ENCODE results near the gene HDAC10.

Gene HDAC10

GRCh38 chr22:50278461-50278860 lies 27.4 kb upstream of the HDAC10 start:
- Histone ChIP-seq H3K18ac (ENCODE audit: low read length) (no peak overlapping the region), H3K79me1 (ENCODE audit: low read depth, low read length) (peaks cover 6% of the 10 kb centered on the region), H2BK12ac (ENCODE audit: low read length) (peak overlapping the region; percentile 22), H2BK5ac (ENCODE audit: low read length) (no peak overlapping the region), H3K9me3 (replicated peaks in 1 of 2; ENCODE audit: control insufficient read depth in 2 of 2, insufficient read depth in 1 of 2, low read depth in 1 of 2, low read length in 2 of 2) (peaks cover 3 to 7% of the 10 kb centered on the region in 2 donors), H4K91ac (ENCODE audit: low read depth, low read length, poor library complexity) (no peak overlapping the region), H2BK120ac (ENCODE audit: low read depth, low read length) (no peak overlapping the region), H2BK15ac (ENCODE audit: low read length) (no peak overlapping the region), H2AK5ac (ENCODE audit: low read depth, low read length) (no peak overlapping the region), H3K36me3 (replicated peaks in 1 of 2; ENCODE audit: control insufficient read depth in 2 of 2, insufficient read depth in 2 of 2, low read length in 2 of 2) (peaks cover 67 to 95% of the 10 kb centered on the region in 2 donors), H3K27me3 (ENCODE audit: control insufficient read depth in 3 of 3, insufficient read depth in 3 of 3, low read depth in 1 of 3, low read length in 3 of 3) (no peaks in the 10 kb centered on the region), H4K8ac (ENCODE audit: low read depth, low read length) (no peak overlapping the region), H2AFZ (ENCODE audit: low read length) (no peak overlapping the region), H3K9ac (ENCODE audit: low read depth, low read length, poor library complexity) (peak overlapping the region; percentile 70), H3K4me2 (ENCODE audit: insufficient read depth, low read length, poor library complexity, severe bottlenecking) (no peak overlapping the region), H3K23ac (ENCODE audit: low read depth, low read length, poor library complexity) (peak overlapping the region; percentile 43), H3K4me3 (ENCODE audit: low read length in 2 of 2) (no peak overlapping the region), H3K4me1 (ENCODE audit: control insufficient read depth in 2 of 2, insufficient read depth in 1 of 2, low read depth in 1 of 2, low read length in 2 of 2) (peaks cover 2 to 7% of the 10 kb centered on the region in 2 donors), H3K4ac (ENCODE audit: low read length) (no peak overlapping the region), H3K27ac (replicated peaks; ENCODE audit: low read length) (no peak overlapping the region), H3K14ac (ENCODE audit: low read length) (no peak overlapping the region)
- no CpG with 5 or more reads among the region's 21 CpGs for WGBS, 2 donors (ENCODE audit: extremely low coverage in 2 of 2, insufficient read length in 2 of 2, insufficient replicate concordance in 1 of 2)
- DNase-seq (ENCODE audit: low spot score), result no peak

- Histone ChIP-seq H2BK5ac (ENCODE audit: low read length) (peak overlapping the region; percentile 39), H4K91ac (ENCODE audit: low read depth, low read length, poor library complexity) (no peak overlapping the region), H3K79me1 (ENCODE audit: low read depth, low read length) (peaks cover 5% of the 10 kb centered on the region), H3K27ac (replicated peaks; ENCODE audit: low read length) (no peak overlapping the region), H3K4me1 (ENCODE audit: control insufficient read depth in 2 of 2, insufficient read depth in 1 of 2, low read depth in 1 of 2, low read length in 2 of 2) (peaks cover 6 to 10% of the 10 kb centered on the region in 2 donors), H3K9me3 (replicated peaks in 1 of 2; ENCODE audit: control insufficient read depth in 2 of 2, insufficient read depth in 1 of 2, low read depth in 1 of 2, low read length in 2 of 2) (peaks cover 5 to 7% of the 10 kb centered on the region in 2 donors), H2BK12ac (ENCODE audit: low read length) (no peak overlapping the region), H3K23ac (ENCODE audit: low read depth, low read length, poor library complexity) (peak overlapping the region; percentile 65), H2BK15ac (ENCODE audit: low read length) (no peak overlapping the region), H3K9ac (ENCODE audit: low read depth, low read length, poor library complexity) (no peak overlapping the region), H3K14ac (ENCODE audit: low read length) (no peak overlapping the region), H2AFZ (ENCODE audit: low read length) (no peak overlapping the region), H2AK5ac (ENCODE audit: low read depth, low read length) (no peak overlapping the region), H4K8ac (ENCODE audit: low read depth, low read length) (no peak overlapping the region), H3K18ac (ENCODE audit: low read length) (no peak overlapping the region), H3K27me3 (ENCODE audit: control insufficient read depth in 3 of 3, insufficient read depth in 3 of 3, low read depth in 1 of 3, low read length in 3 of 3) (no peaks in the 10 kb centered on the region), H3K4me3 (ENCODE audit: low read length in 2 of 2) (no peak overlapping the region), H3K36me3 (replicated peaks in 1 of 2; ENCODE audit: control insufficient read depth in 2 of 2, insufficient read depth in 2 of 2, low read length in 2 of 2) (peaks cover 62 to 88% of the 10 kb centered on the region in 2 donors), H3K4me2 (ENCODE audit: insufficient read depth, low read length, poor library complexity, severe bottlenecking) (no peak overlapping the region), H2BK120ac (ENCODE audit: low read depth, low read length) (no peak overlapping the region), H3K4ac (ENCODE audit: low read length) (no peak overlapping the region)
- no peak for DNase-seq (ENCODE audit: low spot score)
- WGBS, 2 donors (ENCODE audit: extremely low coverage in 2 of 2, insufficient read length in 2 of 2, insufficient replicate concordance in 1 of 2), result no CpG with 5 or more reads among the region's 25 CpGs
Measured at GRCh38 chr22:50277761-50278160, 26.7 kb upstream of the HDAC10 start.

- H3K4me2 ChIP-seq (ENCODE audit: insufficient read depth, low read length, poor library complexity, severe bottlenecking), result no peak overlapping the region
- H3K9ac ChIP-seq (ENCODE audit: low read depth, low read length, poor library complexity), result peak overlapping the region; percentile 44
- H3K18ac ChIP-seq (ENCODE audit: low read length), result no peak overlapping the region
- no peak overlapping the region for H2BK15ac ChIP-seq (ENCODE audit: low read length)
- H2BK120ac ChIP-seq (ENCODE audit: low read depth, low read length), result no peak overlapping the region
- peak overlapping the region; percentile 82 for H2BK5ac ChIP-seq (ENCODE audit: low read length)
- no CpG with 5 or more reads among the region's 25 CpGs for WGBS, 2 donors (ENCODE audit: extremely low coverage in 2 of 2, insufficient read length in 2 of 2, insufficient replicate concordance in 1 of 2)
- no peak for DNase-seq (ENCODE audit: low spot score)
- H3K27me3 ChIP-seq (ENCODE audit: control insufficient read depth in 3 of 3, insufficient read depth in 3 of 3, low read depth in 1 of 3, low read length in 3 of 3), result no peaks in the 10 kb centered on the region
- peak overlapping the region; percentile 80 for H3K23ac ChIP-seq (ENCODE audit: low read depth, low read length, poor library complexity)
- H3K9me3 ChIP-seq (replicated peaks in 1 of 2; ENCODE audit: control insufficient read depth in 2 of 2, insufficient read depth in 1 of 2, low read depth in 1 of 2, low read length in 2 of 2), result peaks cover 5 to 7% of the 10 kb centered on the region in 2 donors
- no peak overlapping the region for H3K14ac ChIP-seq (ENCODE audit: low read length)
- H3K27ac ChIP-seq (replicated peaks; ENCODE audit: low read length), result no peak overlapping the region
- peaks cover 16 to 22% of the 10 kb centered on the region in 2 donors for H3K4me1 ChIP-seq (ENCODE audit: control insufficient read depth in 2 of 2, insufficient read depth in 1 of 2, low read depth in 1 of 2, low read length in 2 of 2)
- peaks cover 52 to 72% of the 10 kb centered on the region in 2 donors for H3K36me3 ChIP-seq (replicated peaks in 1 of 2; ENCODE audit: control insufficient read depth in 2 of 2, insufficient read depth in 2 of 2, low read length in 2 of 2)
- peak overlapping the region; percentile 84 for H3K4ac ChIP-seq (ENCODE audit: low read length)
- peaks cover 5% of the 10 kb centered on the region for H3K79me1 ChIP-seq (ENCODE audit: low read depth, low read length)
- no peak overlapping the region for H4K91ac ChIP-seq (ENCODE audit: low read depth, low read length, poor library complexity)
- H2AFZ ChIP-seq (ENCODE audit: low read length), result no peak overlapping the region
- no peak overlapping the region for H4K8ac ChIP-seq (ENCODE audit: low read depth, low read length)
- peak overlapping the region; percentile 56 for H2AK5ac ChIP-seq (ENCODE audit: low read depth, low read length)
- H2BK12ac ChIP-seq (ENCODE audit: low read length), result no peak overlapping the region
- no peak overlapping the region for H3K4me3 ChIP-seq (ENCODE audit: low read length in 2 of 2)
Measured at GRCh38 chr22:50276143-50276542, 25.1 kb upstream of the HDAC10 start.

- peak overlapping the region; percentile 75 for H2AK5ac ChIP-seq (ENCODE audit: low read depth, low read length)
- no peak for DNase-seq (ENCODE audit: low spot score)
- no peak overlapping the region for H3K4me3 ChIP-seq (ENCODE audit: low read length in 2 of 2)
- no peak overlapping the region for H2BK12ac ChIP-seq (ENCODE audit: low read length)
- H3K18ac ChIP-seq (ENCODE audit: low read length), result peak overlapping the region; percentile 27
- peaks cover 20 to 29% of the 10 kb centered on the region in 2 donors for H3K4me1 ChIP-seq (ENCODE audit: control insufficient read depth in 2 of 2, insufficient read depth in 1 of 2, low read depth in 1 of 2, low read length in 2 of 2)
- H3K9ac ChIP-seq (ENCODE audit: low read depth, low read length, poor library complexity), result peak overlapping the region; percentile 44
- H2BK15ac ChIP-seq (ENCODE audit: low read length), result peak overlapping the region; percentile 49
- no peak overlapping the region for H3K4ac ChIP-seq (ENCODE audit: low read length)
- peak overlapping the region; percentile 21 for H3K14ac ChIP-seq (ENCODE audit: low read length)
- H3K36me3 ChIP-seq (replicated peaks in 1 of 2; ENCODE audit: control insufficient read depth in 2 of 2, insufficient read depth in 2 of 2, low read length in 2 of 2), result peaks cover 46 to 65% of the 10 kb centered on the region in 2 donors
- peaks cover 5 to 7% of the 10 kb centered on the region in 2 donors for H3K9me3 ChIP-seq (replicated peaks in 1 of 2; ENCODE audit: control insufficient read depth in 2 of 2, insufficient read depth in 1 of 2, low read depth in 1 of 2, low read length in 2 of 2)
- no peak overlapping the region for H2BK120ac ChIP-seq (ENCODE audit: low read depth, low read length)
- H4K8ac ChIP-seq (ENCODE audit: low read depth, low read length), result no peak overlapping the region
- H2BK5ac ChIP-seq (ENCODE audit: low read length), result no peak overlapping the region
- WGBS, 2 donors (ENCODE audit: extremely low coverage in 2 of 2, insufficient read length in 2 of 2, insufficient replicate concordance in 1 of 2), result no CpG with 5 or more reads among the region's 43 CpGs
- peak overlapping the region; percentile 39 for H3K27ac ChIP-seq (replicated peaks; ENCODE audit: low read length)
- no peak overlapping the region for H2AFZ ChIP-seq (ENCODE audit: low read length)
- H4K91ac ChIP-seq (ENCODE audit: low read depth, low read length, poor library complexity), result peak overlapping the region; percentile 30
- no peak overlapping the region for H3K4me2 ChIP-seq (ENCODE audit: insufficient read depth, low read length, poor library complexity, severe bottlenecking)
- no peak overlapping the region for H3K23ac ChIP-seq (ENCODE audit: low read depth, low read length, poor library complexity)
- peaks cover 0 to under 1% (median 0%) of the 10 kb centered on the region in 3 experiments for H3K27me3 ChIP-seq (ENCODE audit: control insufficient read depth in 3 of 3, insufficient read depth in 3 of 3, low read depth in 1 of 3, low read length in 3 of 3)
- peaks cover 5% of the 10 kb centered on the region for H3K79me1 ChIP-seq (ENCODE audit: low read depth, low read length)
Measured at GRCh38 chr22:50275181-50276055, 24.4 kb upstream of the HDAC10 start.

Measured in neuronal stem cell (in vitro differentiated cells).